Stomach (tissue), 9 donors: ENCODE measurements around the gene SLC1A1. TPM values are rescaled to one million over a fixed set of nuclear protein-coding genes. Genes with fewer than 3 reads are reported as not detected.
A peak's percentile ranks its signal among the peaks of the same experiment; 100 is the strongest.

ENCODE experiments used
- DNase-seq, 2 donors: peaks; one replicate each; pipeline versions ENCODE4 v3.0.0 to v3.0.0-alpha.2; 2013 to 2019
- H3K27ac ChIP-seq, 5 donors: fragments of 200-600 bp in 4 of 5; sonication (generic) in 4 of 5; one replicate each; pipeline ENCODE4 v1.5.1; 2013 to 2019; ENCODE audit warnings: mild to moderate bottlenecking in 1 of 5, moderate library complexity in 1 of 5
- H3K27me3 ChIP-seq, 3 donors: fragments of 200-600 bp; sonication (generic); one replicate each; pipeline ENCODE4 v1.5.1; 2017 to 2019; ENCODE audit warnings: mixed run types in 1 of 3
- H3K36me3 ChIP-seq, 4 donors: fragments of 200-600 bp; sonication (generic); 1 replicate in 3 of 4; 2 replicates in 1 of 4; pipeline ENCODE4 v1.5.1; 2016 to 2019
- H3K4me1 ChIP-seq, 4 donors: fragments of 200-600 bp; sonication (generic); one replicate each; pipeline ENCODE4 v1.5.1; 2016 to 2019
- H3K4me3 ChIP-seq, 4 donors: fragments of 200-600 bp; sonication (generic) in 3 of 4; one replicate each; pipeline ENCODE4 v1.5.1; 2016 to 2019; ENCODE audit warnings: mild to moderate bottlenecking in 1 of 4
- H3K9me3 ChIP-seq, 4 donors: fragments of 200-600 bp; sonication (generic); one replicate each; pipeline ENCODE4 v1.5.1; 2016 to 2019
- CTCF ChIP-seq, 7 experiments: fragments of 450-650 bp in 4 of 7; fragments of 200-600 bp in 3 of 7; sonication (generic) in 3 of 7; IDR thresholded peaks; one replicate each; pipeline ENCODE4 v1.5.1; 2016 to 2019; ENCODE audit warnings: antibody characterized with exemption in 7 of 7, control low read depth in 2 of 7, mild to moderate bottlenecking in 1 of 7
- EP300 ChIP-seq: sonication (generic); formaldehyde crosslinking; IDR thresholded peaks from one replicate; pipeline ENCODE4 v1.6.1; 2017; ENCODE audit warnings: antibody characterized with exemption
- POLR2A ChIP-seq, 4 donors: fragments of 450-650 bp; IDR thresholded peaks; one replicate each; pipeline ENCODE4 v1.6.1; 2016; ENCODE audit warnings: antibody characterized with exemption in 4 of 4, control low read depth in 2 of 4, mild to moderate bottlenecking in 1 of 4, moderate library complexity in 1 of 4
- POLR2AphosphoS5 ChIP-seq, 3 donors: sonication (generic); formaldehyde crosslinking; IDR thresholded peaks; one replicate each; pipeline ENCODE4 v1.6.1; 2016; ENCODE audit warnings: antibody characterized with exemption in 3 of 3
- WGBS, 5 donors: extraction: QIAGEN DNeasy Blood & Tissue Kit in 3 of 5; methylation state at CpG; one replicate each; pipeline versions ENCODE4 v1.1.5 to v1.1.7; 2013 to 2018; 5-methylcytosine and 5-hydroxymethylcytosine counted together
- intact Hi-C: fragments of 100-400 bp; cut with DNase I; formaldehyde crosslinking; loops from one replicate; pipeline ENCODE4 v1.15.1; 2023; ENCODE audit warnings: low total_unique reads
- polyA plus RNA-seq, 3 donors: library from polyadenylated mRNA; stranded (reverse); fragments of 200-250 nt; gene quantifications; one replicate each; pipeline ENCODE4 v1.2.3, GENCODE V29; 2013
- total RNA-seq, 5 donors: library from RNA; depleted of rRNA; stranded (reverse); fragments of >200 nt; gene quantifications; one replicate each; pipeline versions ENCODE4 v1.1.0 to v1.2.3, GENCODE V29; 2014 to 2016
- donor health status: healthy with polysubstance abuse.
- donor health status: Bipolar disorder and iron deficiency.
- donor health status: healthy.

SLC1A1 gene
- total and polyA plus RNA-seq, 8 donors = 0.58 to 13.3 (median 2.7) TPM; not detected in 1

- TF ChIP-seq EP300 (no peak), CTCF (IDR thresholded peaks at IDR 0.05) (no peak), POLR2AphosphoS5 (IDR thresholded peaks at IDR 0.05) (no peak), POLR2A (IDR thresholded peaks at IDR 0.05) (no peak)
- Histone ChIP-seq H3K9me3 (no peaks in the 10 kb centered on the region), H3K27ac (no peak overlapping the region), H3K4me1 (peaks cover 5 to 24% (median 13%) of the 10 kb centered on the region in 4 donors), H3K27me3 (no peaks in the 10 kb centered on the region), H3K36me3 (peaks cover 0 to 17% (median 4%) of the 10 kb centered on the region in 4 donors), H3K4me3 (no peak overlapping the region)
- intact Hi-C loops = no loop called here
- DNase-seq = no peak
- 67 to 90% (median 84%) methylated on average over 2 of the region's 2 CpGs for WGBS, 5 donors
Measured at GRCh38 chr9:4594994-4595393, 104.7 kb downstream of the SLC1A1 start.

- Histone ChIP-seq H3K27me3 (no peaks in the 10 kb centered on the region), H3K36me3 (peaks cover 0 to 17% (median 6%) of the 10 kb centered on the region in 4 donors), H3K27ac (peak overlapping the region in 1 of 5 donors; percentile 44), H3K4me1 (peaks cover 0 to 12% (median 7%) of the 10 kb centered on the region in 4 donors), H3K9me3 (no peaks in the 10 kb centered on the region), H3K4me3 (no peak overlapping the region)
- no peak for TF ChIP-seq POLR2A (IDR thresholded peaks at IDR 0.05)
- TF ChIP-seq CTCF (IDR thresholded peaks at IDR 0.05) = no peak
- TF ChIP-seq POLR2AphosphoS5 (IDR thresholded peaks at IDR 0.05) = no peak
- no peak for TF ChIP-seq EP300
- DNase-seq = peak in 1 of 2 donors; percentile 48
- WGBS, 5 donors = 71 to 80% (median 73%) methylated on average over 11 of the region's 11 CpGs
- intact Hi-C loops = no loop called here
Measured at GRCh38 chr9:4596165-4596922, 106.1 kb downstream of the SLC1A1 start.

- H3K27ac ChIP-seq = no peak overlapping the region
- intact Hi-C loops = no loop called here
- no peak overlapping the region for H3K4me3 ChIP-seq
- WGBS, 5 donors = 64 to 92% (median 78%) methylated on average over 1 of the region's 1 CpG
- peaks cover 0 to 7% (median 2%) of the 10 kb centered on the region in 4 donors for H3K4me1 ChIP-seq
- TF ChIP-seq EP300 (no peak), POLR2AphosphoS5 (IDR thresholded peaks at IDR 0.05) (no peak), POLR2A (IDR thresholded peaks at IDR 0.05) (no peak), CTCF (IDR thresholded peaks at IDR 0.05) (no peak)
- peaks cover 0 to 42% (median 21%) of the 10 kb centered on the region in 4 donors for H3K36me3 ChIP-seq
- no peak for DNase-seq
- no peaks in the 10 kb centered on the region for H3K9me3 ChIP-seq
- H3K27me3 ChIP-seq = no peaks in the 10 kb centered on the region
Measured at GRCh38 chr9:4600368-4600767, 110.1 kb downstream of the SLC1A1 start.

- intact Hi-C loops = no loop called here
- DNase-seq = no peak
- H3K4me1 ChIP-seq = no peaks in the 10 kb centered on the region
- no peak overlapping the region for H3K4me3 ChIP-seq
- WGBS, 5 donors = 85 to 96% (median 94%) methylated on average over 5 of the region's 5 CpGs
- H3K9me3 ChIP-seq = no peaks in the 10 kb centered on the region
- no peak overlapping the region for H3K27ac ChIP-seq
- H3K36me3 ChIP-seq = peaks cover 0 to 37% (median 21%) of the 10 kb centered on the region in 4 donors
- TF ChIP-seq POLR2A (IDR thresholded peaks at IDR 0.05) (no peak), POLR2AphosphoS5 (IDR thresholded peaks at IDR 0.05) (no peak), EP300 (no peak), CTCF (IDR thresholded peaks at IDR 0.05) (no peak)
- no peaks in the 10 kb centered on the region for H3K27me3 ChIP-seq
Measured at GRCh38 chr9:4603830-4604229, 113.6 kb downstream of the SLC1A1 start.
